Upper lobe of left lung (tissue), 4 donors: ENCODE data around the gene ADAP1.

ENCODE experiments used
- CTCF ChIP-seq, 6 experiments: fragments of 450-650 bp in 4 of 6; fragments of 200-600 bp in 2 of 6; sonication (generic) in 2 of 6; IDR thresholded peaks; one replicate each; pipeline ENCODE4 v1.5.1; 2016 to 2019; ENCODE audit warnings: antibody characterized with exemption in 6 of 6
- EP300 ChIP-seq, 4 donors: sonication (generic); formaldehyde crosslinking; IDR thresholded peaks; one replicate each; pipeline ENCODE4 v1.5.1; 2017; ENCODE audit warnings: antibody characterized with exemption in 4 of 4, control low read depth in 2 of 4
- POLR2A ChIP-seq, 4 donors: fragments of 450-650 bp; IDR thresholded peaks; one replicate each; pipeline ENCODE4 v1.5.1; 2016 to 2017; ENCODE audit warnings: antibody characterized with exemption in 4 of 4, mild to moderate bottlenecking in 2 of 4
- POLR2AphosphoS5 ChIP-seq, 2 donors: sonication (generic); formaldehyde crosslinking; IDR thresholded peaks; one replicate each; pipeline ENCODE4 v1.5.1; 2017; ENCODE audit warnings: antibody characterized with exemption in 2 of 2

GRCh38 chr7:996079-996872 lies 41.8 kb upstream of the ADAP1 start:
- TF ChIP-seq CTCF (IDR thresholded peaks at IDR 0.05) = no peak
- no peak for TF ChIP-seq POLR2A (IDR thresholded peaks at IDR 0.05)
- no peak for TF ChIP-seq EP300 (IDR thresholded peaks at IDR 0.05)
- TF ChIP-seq POLR2AphosphoS5 (IDR thresholded peaks at IDR 0.05) = no peak
